ENCODE data around the gene GNAI1. TPM values are rescaled to one million over a fixed set of nuclear protein-coding genes. Genes with fewer than 3 reads are reported as not detected.

Gene GNAI1
- total RNA-seq, 1 donor: 25.8 TPM

GRCh38 chr7:80107278-80107677 lies 27.4 kb upstream of the GNAI1 start:
- no peak for DNase-seq (ENCODE audit: low read depth)
- no peak for TF ChIP-seq CTCF (IDR thresholded peaks at IDR 0.05; ENCODE audit: insufficient read depth, low read length)
- no peak overlapping the region for H3K4me3 ChIP-seq (ENCODE audit: low read depth, low read length)

GRCh38 chr7:80110376-80110775 lies 24.3 kb upstream of the GNAI1 start:
- no peak for TF ChIP-seq CTCF (IDR thresholded peaks at IDR 0.05; ENCODE audit: insufficient read depth, low read length)
- no peak overlapping the region for H3K4me3 ChIP-seq (ENCODE audit: low read depth, low read length)
- no peak for DNase-seq (ENCODE audit: low read depth)

GRCh38 chr7:80114159-80114558 lies 20.5 kb upstream of the GNAI1 start:
- H3K4me3 ChIP-seq (ENCODE audit: low read depth, low read length): no peak overlapping the region
- no peak for TF ChIP-seq CTCF (IDR thresholded peaks at IDR 0.05; ENCODE audit: insufficient read depth, low read length)
- no peak for DNase-seq (ENCODE audit: low read depth)

GRCh38 chr7:80124526-80125264 lies 9.9 kb upstream of the GNAI1 start:
- no peak overlapping the region for H3K4me3 ChIP-seq (ENCODE audit: low read depth, low read length)
- TF ChIP-seq CTCF (IDR thresholded peaks at IDR 0.05; ENCODE audit: insufficient read depth, low read length): no peak
- no peak for DNase-seq (ENCODE audit: low read depth)

GRCh38 chr7:80127412-80128160 lies 7.0 kb upstream of the GNAI1 start:
- H3K4me3 ChIP-seq (ENCODE audit: low read depth, low read length): no peak overlapping the region
- TF ChIP-seq CTCF (IDR thresholded peaks at IDR 0.05; ENCODE audit: insufficient read depth, low read length): no peak
- no peak for DNase-seq (ENCODE audit: low read depth)

GRCh38 chr7:80128918-80129317 lies 5.7 kb upstream of the GNAI1 start:
- DNase-seq (ENCODE audit: low read depth): no peak
- TF ChIP-seq CTCF (IDR thresholded peaks at IDR 0.05; ENCODE audit: insufficient read depth, low read length): no peak
- no peak overlapping the region for H3K4me3 ChIP-seq (ENCODE audit: low read depth, low read length)

All from fibroblast of the aortic adventitia (primary cell).